GM12865 (cell line): Measurements from ENCODE around the gene GSDMA.
"Not testable (repeated sequence)": the region's sequence is repeated elsewhere in the genome, so short reads cannot be mapped to it uniquely, and the experiment has no call there.

Experiments used
- DNase-seq: peaks from one replicate; pipeline ENCODE4 v3.0.0; 2010; ENCODE audit warnings: low read depth
- H3K4me3 ChIP-seq: 2 replicates; pipeline ENCODE4 v1.5.1; 2011; ENCODE audit warnings: mild to moderate bottlenecking, low read depth, low read length, control low read depth
- CTCF ChIP-seq: IDR thresholded peaks from 2 replicates; pipeline ENCODE4 v1.5.1; 2011; ENCODE audit warnings: low read length, control low read depth, low read depth, inconsistent platforms; ENCODE audit not compliant: insufficient read depth; ENCODE audit errors: missing control alignments

The GSDMA gene

GRCh38 chr17:39939588-39940419 lies 23.0 kb upstream of the GSDMA start:
- peak; percentile 21 for TF ChIP-seq CTCF
- H3K4me3 ChIP-seq, result no peak overlapping the region
- peak; percentile 86 for DNase-seq

- DNase-seq, result no peak
- TF ChIP-seq CTCF, result no peak
- no peak overlapping the region for H3K4me3 ChIP-seq
Observed at GRCh38 chr17:39943702-39944392, 19.0 kb upstream of the GSDMA start.

GRCh38 chr17:39944393-39944711 lies 18.5 kb upstream of the GSDMA start:
- no peak overlapping the region for H3K4me3 ChIP-seq
- no peak for TF ChIP-seq CTCF
- DNase-seq, result no peak

GRCh38 chr17:39946551-39947330 lies 16.1 kb upstream of the GSDMA start:
- no peak for DNase-seq
- TF ChIP-seq CTCF, result no peak
- no peak overlapping the region for H3K4me3 ChIP-seq

- H3K4me3 ChIP-seq, DNase-seq: not testable (repeated sequence)
Observed at GRCh38 chr17:39948489-39948828, 14.3 kb upstream of the GSDMA start.

GRCh38 chr17:39949028-39949427 lies 13.8 kb upstream of the GSDMA start:
- no peak for TF ChIP-seq CTCF
- DNase-seq, result no peak
- no peak overlapping the region for H3K4me3 ChIP-seq

GRCh38 chr17:39950871-39951348 lies 11.9 kb upstream of the GSDMA start:
- no peak overlapping the region for H3K4me3 ChIP-seq
- TF ChIP-seq CTCF, result no peak
- no peak for DNase-seq
